Measurements from ENCODE around the gene SNAP25.

- TF ChIP-seq CTCF (IDR thresholded peaks at IDR 0.05 in 8 of 11, conservative IDR thresholded peaks at IDR 0.05 in 3 of 11) (no peak), POLR2A (IDR thresholded peaks at IDR 0.05) (no peak)
Observed at GRCh38 chr20:10313701-10314100, 95.1 kb downstream of the SNAP25 start.
